GM12865 (cell line): ENCODE measurements around the gene TMEM132D.

Experiments used
- DNase-seq: peaks from one replicate; pipeline ENCODE4 v3.0.0; 2010; ENCODE audit warnings: low read depth
- H3K4me3 ChIP-seq: 2 replicates; pipeline ENCODE4 v1.5.1; 2011; ENCODE audit warnings: mild to moderate bottlenecking, low read depth, low read length, control low read depth
- CTCF ChIP-seq: IDR thresholded peaks from 2 replicates; pipeline ENCODE4 v1.5.1; 2011; ENCODE audit warnings: low read length, control low read depth, low read depth, inconsistent platforms; ENCODE audit not compliant: insufficient read depth; ENCODE audit errors: missing control alignments

Gene TMEM132D

GRCh38 chr12:129231491-129231890 lies 672.3 kb downstream of the TMEM132D start:
- no peak for DNase-seq
- TF ChIP-seq CTCF = no peak
- H3K4me3 ChIP-seq = no peak overlapping the region

- TF ChIP-seq CTCF = no peak
- DNase-seq = no peak
Observed at GRCh38 chr12:129230995-129231394, 672.8 kb downstream of the TMEM132D start.

GRCh38 chr12:129226851-129227250 lies 677.0 kb downstream of the TMEM132D start:
- no peak for TF ChIP-seq CTCF
- DNase-seq = no peak
- no peak overlapping the region for H3K4me3 ChIP-seq

More at GRCh38 chr12:129230995-129231394, 672.8 kb downstream of the TMEM132D start:
- H3K4me3 ChIP-seq = no peak overlapping the region

- no peak for TF ChIP-seq CTCF
- no peak for DNase-seq
- no peak overlapping the region for H3K4me3 ChIP-seq
Observed at GRCh38 chr12:129226005-129226404, 677.8 kb downstream of the TMEM132D start.

GRCh38 chr12:129215556-129215955 lies 688.3 kb downstream of the TMEM132D start:
- DNase-seq = no peak
- no peak for TF ChIP-seq CTCF
- H3K4me3 ChIP-seq = no peak overlapping the region

- no peak for TF ChIP-seq CTCF
- DNase-seq = no peak
- H3K4me3 ChIP-seq = no peak overlapping the region
Observed at GRCh38 chr12:129213551-129213950, 690.3 kb downstream of the TMEM132D start.

GRCh38 chr12:129211862-129212630 lies 691.8 kb downstream of the TMEM132D start:
- DNase-seq = no peak
- H3K4me3 ChIP-seq = no peak overlapping the region
- no peak for TF ChIP-seq CTCF
